ENCODE data around the gene S1PR5.
"Not testable (repeated sequence)": the region's sequence is repeated elsewhere in the genome, so short reads cannot be mapped to it uniquely, and the experiment has no call there.

The S1PR5 gene

GRCh38 chr19:10543420-10544241 is 26.4 kb upstream of the S1PR5 start, which contains the start of gene ATG4D:
Gene ATG4D, plus strand, starts transcription at chr19:10543904. Its CDS starts 187 bp downstream, at chr19:10544091.
- peak; percentile 76 for DNase-seq

DNA sequence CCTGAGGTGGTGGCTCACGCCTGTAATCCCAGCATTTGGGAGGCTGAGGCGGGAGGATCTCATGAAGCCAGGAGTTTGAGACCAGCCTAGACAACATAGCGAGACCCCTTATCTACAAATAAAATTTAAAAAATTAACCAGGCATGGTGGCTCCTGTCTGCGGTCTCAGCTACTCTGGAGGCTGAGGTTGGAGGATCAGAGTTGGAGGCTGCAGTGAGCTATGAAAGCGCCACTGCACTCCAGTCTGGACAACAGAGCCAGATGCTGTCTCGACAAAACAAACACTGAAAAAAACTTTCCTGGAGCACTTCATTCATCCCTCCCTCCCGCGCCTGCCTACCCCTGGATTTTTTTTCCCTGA is 25.8 kb upstream of the S1PR5 start:
- DNase-seq: no peak

- not testable (repeated sequence) for DNase-seq
Observed at GRCh38 chr19:10539016-10539415, 21.8 kb upstream of the S1PR5 start.

DNA sequence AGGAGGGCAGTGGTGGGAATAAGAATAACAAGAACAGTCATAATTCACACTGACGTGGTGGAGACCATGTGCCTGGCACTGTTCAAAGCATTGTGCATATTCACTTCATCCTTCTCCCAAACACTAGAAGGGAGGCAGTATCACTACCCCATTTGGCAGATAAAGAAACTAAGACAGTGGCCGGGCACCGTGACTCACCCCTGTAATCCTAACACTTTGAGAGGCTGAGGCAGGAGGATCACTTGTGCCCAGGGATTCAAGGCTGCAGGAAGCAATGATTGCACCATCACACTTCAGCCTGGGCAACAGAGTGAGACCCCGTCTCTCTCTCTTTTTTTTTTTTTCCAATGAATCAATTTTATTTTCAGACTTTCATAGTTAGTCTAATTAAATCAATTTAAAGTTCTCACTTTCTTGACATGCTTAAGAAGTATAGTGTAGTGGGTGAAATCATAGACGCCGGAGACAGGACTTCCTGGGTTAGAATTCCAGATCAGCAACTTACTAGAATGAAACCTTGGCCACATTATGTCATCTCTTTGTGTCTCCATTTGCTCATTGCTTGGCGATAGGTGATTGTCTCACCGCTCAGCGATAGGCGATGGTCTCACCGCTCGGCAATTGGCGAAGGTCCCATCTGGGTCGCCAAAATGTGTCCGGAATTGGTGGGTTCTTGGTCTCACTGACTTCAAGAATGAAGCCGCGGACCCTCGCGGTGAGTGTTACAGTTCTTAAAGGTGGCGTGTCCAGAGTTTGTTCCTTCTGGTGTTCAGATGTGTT is 21.1 kb upstream of the S1PR5 start:
- DNase-seq: no peak

GRCh38 chr19:10537668-10538067 is 20.4 kb upstream of the S1PR5 start:
- DNase-seq: no peak

- no peak for DNase-seq
Observed at GRCh38 chr19:10535613-10536012, 18.4 kb upstream of the S1PR5 start.

GRCh38 chr19:10533646-10534386 is 16.6 kb upstream of the S1PR5 start:
- no peak for DNase-seq

GRCh38 chr19:10532457-10532856 is 15.2 kb upstream of the S1PR5 start:
- DNase-seq: no peak

DNA sequence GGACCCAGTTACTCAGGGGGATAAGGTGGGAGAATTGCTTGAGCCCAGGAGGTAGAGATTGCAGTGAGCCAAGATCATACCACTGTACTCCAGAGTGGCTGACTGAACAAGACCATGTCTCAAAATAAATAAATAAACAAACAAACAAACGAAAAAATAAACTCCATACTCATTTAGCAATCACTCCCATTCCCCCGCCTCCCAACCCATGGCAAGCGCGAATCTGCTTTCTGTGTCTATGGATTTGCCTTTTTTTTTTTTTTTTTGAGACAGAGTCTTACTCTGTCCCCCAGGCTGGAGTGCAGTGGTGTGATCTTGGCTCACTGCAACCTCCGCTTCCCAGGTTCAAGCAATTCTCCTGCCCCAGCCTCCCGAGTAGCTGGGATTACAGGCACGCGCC is 9.6 kb upstream of the S1PR5 start:
- DNase-seq: not testable (repeated sequence)

GRCh38 chr19:10525636-10526035 is 8.4 kb upstream of the S1PR5 start:
- DNase-seq: no peak

DNA sequence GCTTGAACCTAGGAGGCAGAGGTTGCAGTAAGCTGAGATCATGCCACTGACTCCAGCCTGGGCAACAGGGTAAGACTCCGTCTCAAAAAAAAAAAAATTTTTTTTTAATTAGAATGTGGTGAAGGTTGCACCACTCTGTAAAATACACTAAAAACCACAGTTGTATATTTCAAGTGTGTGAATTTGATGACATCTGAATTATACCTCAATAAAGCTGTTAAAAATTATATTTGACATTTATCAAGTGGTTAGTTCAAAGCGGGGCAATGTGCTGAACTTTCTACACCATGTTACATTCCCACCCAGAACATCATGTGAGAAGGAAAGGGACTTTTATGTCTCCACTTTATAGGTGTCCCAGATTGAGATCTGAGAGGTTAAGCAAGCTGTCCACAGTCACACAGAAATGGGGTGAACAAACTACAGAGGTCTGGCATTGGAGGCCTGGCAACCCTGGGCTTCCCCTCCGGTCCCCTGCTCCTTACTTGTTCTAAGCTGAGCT is 5.9 kb upstream of the S1PR5 start:
- no peak for DNase-seq

DNA sequence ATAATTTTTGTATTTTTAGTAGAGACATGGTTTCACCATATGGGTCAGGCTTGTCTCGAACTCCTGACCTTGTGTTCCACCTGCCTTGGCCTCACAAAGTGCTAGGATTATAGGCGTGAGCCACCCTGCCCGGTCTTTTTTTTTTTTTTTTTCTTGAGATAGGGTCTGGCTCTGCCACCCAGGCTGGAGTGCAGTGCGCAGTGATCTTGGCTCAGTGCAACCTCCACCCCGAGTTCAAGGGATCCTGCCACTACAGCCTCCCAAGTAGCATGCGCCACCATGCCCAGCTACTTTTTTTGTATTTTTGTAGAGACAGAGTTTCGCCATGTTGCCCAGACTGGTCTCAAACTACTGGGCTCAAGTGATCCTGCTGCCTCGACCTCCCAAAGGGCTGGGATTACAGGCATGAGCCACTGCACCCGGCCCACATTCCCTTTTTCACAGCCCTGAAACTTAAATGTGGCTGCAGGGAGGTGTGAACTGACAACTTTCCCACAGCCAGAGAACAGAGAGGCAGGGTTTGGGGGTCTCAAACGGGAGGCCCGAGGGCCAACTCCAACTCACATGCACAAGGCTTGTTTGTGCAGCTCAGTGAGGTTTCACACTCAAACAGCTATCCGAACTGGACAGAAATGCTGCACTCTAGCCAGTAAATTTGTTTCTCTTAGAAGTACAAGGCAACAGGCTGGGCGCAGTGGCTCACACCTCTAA is 4.4 kb upstream of the S1PR5 start:
- no peak for DNase-seq

DNA sequence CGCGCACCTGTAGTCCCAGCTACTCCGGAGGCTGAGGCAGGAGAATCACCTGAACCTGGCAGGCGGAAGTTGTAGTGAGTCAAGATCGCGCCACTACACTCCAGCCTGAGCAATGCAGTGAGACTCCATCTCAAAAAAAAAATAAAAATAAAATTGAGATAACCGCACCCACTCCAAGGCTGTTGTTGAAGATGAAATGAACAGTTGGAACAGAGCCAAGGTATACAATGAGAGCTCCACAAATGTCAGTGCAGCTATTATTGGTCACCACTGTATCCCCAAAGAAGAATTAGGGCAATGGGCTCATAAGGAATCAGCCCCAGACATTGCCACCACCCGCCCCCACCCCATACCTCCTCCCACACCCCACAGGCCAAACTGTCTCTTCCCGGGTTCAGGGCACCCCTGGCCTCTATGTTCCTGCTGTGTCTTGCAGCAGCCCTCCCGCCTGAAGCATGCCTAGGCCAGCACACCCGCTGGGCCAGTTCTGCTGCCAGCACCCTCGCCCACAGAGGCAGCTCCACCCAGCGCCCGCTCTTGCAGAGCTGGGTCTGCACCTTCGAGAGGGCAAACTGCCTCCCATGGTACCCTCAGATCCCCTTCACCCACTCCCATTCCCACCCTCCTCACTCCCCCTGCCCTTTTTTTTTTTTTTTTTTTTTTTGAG is 3.5 kb upstream of the S1PR5 start:
- DNase-seq: no peak

- DNase-seq: no peak
Observed at GRCh38 chr19:10519421-10519820, 2.2 kb upstream of the S1PR5 start.

GRCh38 chr19:10518444-10519361 is 1.5 kb upstream of the S1PR5 start:
- DNase-seq: no peak

- DNase-seq: no peak
Observed at GRCh38 chr19:10517760-10518443, 655 bp upstream of the S1PR5 start.

DNA sequence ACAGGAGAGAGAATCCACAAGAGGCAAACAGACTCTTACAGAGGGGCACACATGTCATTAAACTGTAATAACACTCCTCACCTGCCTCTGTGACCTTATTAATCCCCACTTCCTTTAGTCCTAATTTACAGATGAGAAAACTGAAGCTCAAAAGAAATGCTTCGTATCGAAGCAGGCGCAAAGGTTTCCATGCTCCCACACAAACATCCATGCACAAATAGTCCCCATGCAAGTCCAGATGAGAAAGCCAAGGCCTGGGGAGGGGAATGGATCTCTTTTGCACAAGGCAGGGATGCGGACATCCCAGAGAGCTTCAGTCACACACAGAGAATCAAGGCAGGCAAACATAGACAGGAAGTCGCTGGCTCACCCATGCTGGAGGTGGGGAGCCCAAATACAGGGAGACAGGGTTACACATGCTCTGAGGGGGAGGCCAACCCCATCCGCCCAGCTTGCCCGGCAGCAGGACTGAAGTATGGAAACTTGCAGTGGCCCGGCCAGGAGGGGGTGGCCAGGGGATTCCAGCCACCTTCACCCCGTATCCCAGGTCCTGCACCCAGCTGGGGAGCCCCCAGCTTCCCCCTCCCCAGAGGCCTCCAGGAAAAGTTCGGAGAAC is 468 bp downstream of the S1PR5 start:
- DNase-seq: no peak

DNA sequence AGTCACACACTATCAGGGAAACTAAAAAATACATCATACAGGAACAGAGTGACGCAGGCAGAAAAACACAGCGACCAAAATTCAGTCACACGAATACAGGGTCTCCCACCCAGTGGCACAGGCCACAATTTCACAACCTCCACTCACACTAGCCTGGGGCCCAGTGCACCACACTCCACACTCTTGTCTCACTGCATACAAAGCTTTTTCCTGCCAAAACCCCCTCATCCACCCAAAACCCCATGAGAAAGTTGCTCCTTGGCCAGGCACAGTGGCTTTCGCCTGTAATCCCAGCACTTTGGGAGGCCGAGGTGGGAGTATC is 1.2 kb downstream of the S1PR5 start:
- DNase-seq: no peak

GRCh38 chr19:10514211-10515145 is 2.8 kb downstream of the S1PR5 start:
- peak; percentile 28 for DNase-seq
